ENCODE data around the gene CHN1.

The CHN1 gene

GRCh38 chr2:174929786-174930185, 75.4 kb downstream of the CHN1 start:
- H3K27ac ChIP-seq (ENCODE audit: low read length, poor library complexity, severe bottlenecking), result no peak overlapping the region
- H2BK5ac ChIP-seq (ENCODE audit: low read depth, low read length, poor library complexity, severe bottlenecking), result no peak overlapping the region
- H3K36me3 ChIP-seq (ENCODE audit: control insufficient read depth in 1 of 2, insufficient read depth in 2 of 2, low read depth in 1 of 2, low read length in 2 of 2), result no peaks in the 10 kb centered on the region
- H3K23ac ChIP-seq (ENCODE audit: low read length in 2 of 2), result no peak overlapping the region
- no peak overlapping the region for H4K8ac ChIP-seq (ENCODE audit: low read length)
- no peaks in the 10 kb centered on the region for H3K27me3 ChIP-seq (ENCODE audit: control insufficient read depth in 1 of 2, insufficient read depth in 1 of 2, low read length in 2 of 2)
- peaks cover 2% of the 10 kb centered on the region for H3K4me1 ChIP-seq (ENCODE audit: control insufficient read depth, insufficient read depth, low read depth, low read length)
- no peak overlapping the region for H2BK15ac ChIP-seq (ENCODE audit: low read depth, poor library complexity, severe bottlenecking)
- no peak overlapping the region for H2BK120ac ChIP-seq (ENCODE audit: low read depth, low read length)
- no peak overlapping the region for H2AK5ac ChIP-seq (ENCODE audit: low read length, severe bottlenecking)
- no peak overlapping the region for H3K9ac ChIP-seq (ENCODE audit: low read length)
- H3K9me3 ChIP-seq (ENCODE audit: control insufficient read depth, low read length), result peaks cover 14% of the 10 kb centered on the region
- no peak overlapping the region for H3K4ac ChIP-seq (ENCODE audit: low read depth in 1 of 2, low read length in 2 of 2)
- H3K4me3 ChIP-seq (ENCODE audit: insufficient read depth in 1 of 2, low read depth in 1 of 2, low read length in 2 of 2), result no peak overlapping the region
- no peak for DNase-seq
- no peak overlapping the region for H3K4me2 ChIP-seq (ENCODE audit: low read length, poor library complexity, severe bottlenecking)
- no peak overlapping the region for H4K91ac ChIP-seq (ENCODE audit: low read length)
- H3K14ac ChIP-seq (ENCODE audit: low read length in 2 of 2), result no peak overlapping the region
- no peak overlapping the region for H2BK12ac ChIP-seq (ENCODE audit: low read length in 2 of 2)
- no peak overlapping the region for H3K18ac ChIP-seq (ENCODE audit: low read depth in 1 of 2, low read length in 2 of 2)
- WGBS, result 77% methylated on average over 3 of the region's 4 CpGs
- H2AFZ ChIP-seq (ENCODE audit: low read depth, low read length), result no peak overlapping the region
- no peaks in the 10 kb centered on the region for H3K79me1 ChIP-seq (replicated peaks; ENCODE audit: low read length, poor library complexity, severe bottlenecking)

GRCh38 chr2:174925046-174925784, 80.0 kb downstream of the CHN1 start:
- no peaks in the 10 kb centered on the region for H3K79me1 ChIP-seq (replicated peaks; ENCODE audit: low read length, poor library complexity, severe bottlenecking)

GRCh38 chr2:174924061-174924693, 81.0 kb downstream of the CHN1 start:
- no peaks in the 10 kb centered on the region for H3K79me1 ChIP-seq (replicated peaks; ENCODE audit: low read length, poor library complexity, severe bottlenecking)
- no peaks in the 10 kb centered on the region for H3K36me3 ChIP-seq (ENCODE audit: control insufficient read depth in 1 of 2, insufficient read depth in 2 of 2, low read depth in 1 of 2, low read length in 2 of 2)
- H2AK5ac ChIP-seq (ENCODE audit: low read length, severe bottlenecking), result no peak overlapping the region
- H2BK12ac ChIP-seq (ENCODE audit: low read length in 2 of 2), result no peak overlapping the region
- H3K27ac ChIP-seq (ENCODE audit: low read length, poor library complexity, severe bottlenecking), result no peak overlapping the region
- no peaks in the 10 kb centered on the region for H3K27me3 ChIP-seq (ENCODE audit: control insufficient read depth in 1 of 2, insufficient read depth in 1 of 2, low read length in 2 of 2)
- no peaks in the 10 kb centered on the region for H3K4me1 ChIP-seq (ENCODE audit: control insufficient read depth, insufficient read depth, low read depth, low read length)
- DNase-seq, result no peak
- no peak overlapping the region for H4K8ac ChIP-seq (ENCODE audit: low read length)
- H3K18ac ChIP-seq (ENCODE audit: low read depth in 1 of 2, low read length in 2 of 2), result no peak overlapping the region
- H2BK15ac ChIP-seq (ENCODE audit: low read depth, poor library complexity, severe bottlenecking), result no peak overlapping the region
- H3K14ac ChIP-seq (ENCODE audit: low read length in 2 of 2), result no peak overlapping the region
- H2AFZ ChIP-seq (ENCODE audit: low read depth, low read length), result no peak overlapping the region
- H2BK5ac ChIP-seq (ENCODE audit: low read depth, low read length, poor library complexity, severe bottlenecking), result no peak overlapping the region
- no peak overlapping the region for H3K23ac ChIP-seq (ENCODE audit: low read length in 2 of 2)
- no peak overlapping the region for H3K4me2 ChIP-seq (ENCODE audit: low read length, poor library complexity, severe bottlenecking)
- no peaks in the 10 kb centered on the region for H3K9me3 ChIP-seq (ENCODE audit: control insufficient read depth, low read length)
- no peak overlapping the region for H3K9ac ChIP-seq (ENCODE audit: low read length)
- H3K4me3 ChIP-seq (ENCODE audit: insufficient read depth in 1 of 2, low read depth in 1 of 2, low read length in 2 of 2), result no peak overlapping the region
- H4K91ac ChIP-seq (ENCODE audit: low read length), result no peak overlapping the region
- no peak overlapping the region for H3K4ac ChIP-seq (ENCODE audit: low read depth in 1 of 2, low read length in 2 of 2)
- H2BK120ac ChIP-seq (ENCODE audit: low read depth, low read length), result no peak overlapping the region

More at GRCh38 chr2:174925046-174925784, 80.0 kb downstream of the CHN1 start:
- Histone ChIP-seq H2BK12ac (ENCODE audit: low read length in 2 of 2) (no peak overlapping the region), H2BK120ac (ENCODE audit: low read depth, low read length) (no peak overlapping the region), H3K14ac (ENCODE audit: low read length in 2 of 2) (no peak overlapping the region), H3K18ac (ENCODE audit: low read depth in 1 of 2, low read length in 2 of 2) (no peak overlapping the region), H3K4ac (ENCODE audit: low read depth in 1 of 2, low read length in 2 of 2) (no peak overlapping the region), H2BK15ac (ENCODE audit: low read depth, poor library complexity, severe bottlenecking) (no peak overlapping the region), H3K36me3 (ENCODE audit: control insufficient read depth in 1 of 2, insufficient read depth in 2 of 2, low read depth in 1 of 2, low read length in 2 of 2) (no peaks in the 10 kb centered on the region), H3K9ac (ENCODE audit: low read length) (no peak overlapping the region), H3K23ac (ENCODE audit: low read length in 2 of 2) (no peak overlapping the region), H2AFZ (ENCODE audit: low read depth, low read length) (no peak overlapping the region), H2AK5ac (ENCODE audit: low read length, severe bottlenecking) (no peak overlapping the region), H3K4me2 (ENCODE audit: low read length, poor library complexity, severe bottlenecking) (no peak overlapping the region), H4K91ac (ENCODE audit: low read length) (no peak overlapping the region), H3K27me3 (ENCODE audit: control insufficient read depth in 1 of 2, insufficient read depth in 1 of 2, low read length in 2 of 2) (no peaks in the 10 kb centered on the region), H4K8ac (ENCODE audit: low read length) (no peak overlapping the region), H2BK5ac (ENCODE audit: low read depth, low read length, poor library complexity, severe bottlenecking) (no peak overlapping the region), H3K27ac (ENCODE audit: low read length, poor library complexity, severe bottlenecking) (no peak overlapping the region), H3K4me3 (ENCODE audit: insufficient read depth in 1 of 2, low read depth in 1 of 2, low read length in 2 of 2) (no peak overlapping the region), H3K4me1 (ENCODE audit: control insufficient read depth, insufficient read depth, low read depth, low read length) (no peaks in the 10 kb centered on the region), H3K9me3 (ENCODE audit: control insufficient read depth, low read length) (no peaks in the 10 kb centered on the region)
- DNase-seq, result no peak
- 93% methylated on average over 3 of the region's 3 CpGs for WGBS

DNA sequence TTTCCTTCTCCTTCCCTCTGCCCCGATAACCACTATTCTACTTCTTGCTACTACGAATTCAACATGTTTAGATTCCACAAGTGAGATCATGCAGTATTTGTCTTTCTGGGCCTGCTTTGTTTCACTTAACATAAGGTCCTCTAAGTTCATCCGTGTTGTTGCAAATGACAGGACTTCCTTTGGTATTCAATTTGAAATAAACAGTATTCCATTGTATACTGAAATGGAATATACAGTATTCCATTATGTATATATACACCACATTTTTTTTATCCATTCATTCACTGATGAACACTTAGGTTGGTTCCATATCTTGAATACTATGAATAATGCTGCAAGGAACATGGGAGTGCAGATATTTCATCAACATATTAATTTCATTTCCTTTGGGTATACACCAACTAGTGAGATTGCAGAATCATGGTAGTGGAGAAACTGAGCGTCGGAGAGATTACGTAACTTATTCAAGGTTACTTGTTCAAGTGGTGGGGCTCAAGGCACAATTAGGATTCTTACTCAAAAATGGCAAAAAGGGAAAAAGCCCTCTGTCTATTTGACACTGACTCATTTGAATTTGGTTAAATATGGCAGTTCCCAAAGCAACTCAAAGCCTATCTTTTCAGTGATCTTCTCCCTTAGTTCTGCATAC, 85.1 kb downstream of the CHN1 start:
- Histone ChIP-seq H4K91ac (ENCODE audit: low read length) (no peak overlapping the region), H2BK15ac (ENCODE audit: low read depth, poor library complexity, severe bottlenecking) (no peak overlapping the region), H3K23ac (ENCODE audit: low read length in 2 of 2) (no peak overlapping the region), H3K27me3 (ENCODE audit: control insufficient read depth in 1 of 2, insufficient read depth in 1 of 2, low read length in 2 of 2) (no peaks in the 10 kb centered on the region), H3K79me1 (replicated peaks; ENCODE audit: low read length, poor library complexity, severe bottlenecking) (no peaks in the 10 kb centered on the region), H2AFZ (ENCODE audit: low read depth, low read length) (no peak overlapping the region), H4K8ac (ENCODE audit: low read length) (no peak overlapping the region), H3K4me3 (ENCODE audit: insufficient read depth in 1 of 2, low read depth in 1 of 2, low read length in 2 of 2) (no peak overlapping the region), H3K4ac (ENCODE audit: low read depth in 1 of 2, low read length in 2 of 2) (no peak overlapping the region), H2BK5ac (ENCODE audit: low read depth, low read length, poor library complexity, severe bottlenecking) (no peak overlapping the region), H2BK12ac (ENCODE audit: low read length in 2 of 2) (no peak overlapping the region), H2BK120ac (ENCODE audit: low read depth, low read length) (no peak overlapping the region), H3K4me2 (ENCODE audit: low read length, poor library complexity, severe bottlenecking) (no peak overlapping the region), H3K36me3 (ENCODE audit: control insufficient read depth in 1 of 2, insufficient read depth in 2 of 2, low read depth in 1 of 2, low read length in 2 of 2) (no peaks in the 10 kb centered on the region), H3K4me1 (ENCODE audit: control insufficient read depth, insufficient read depth, low read depth, low read length) (no peaks in the 10 kb centered on the region), H2AK5ac (ENCODE audit: low read length, severe bottlenecking) (no peak overlapping the region), H3K27ac (ENCODE audit: low read length, poor library complexity, severe bottlenecking) (no peak overlapping the region), H3K9me3 (ENCODE audit: control insufficient read depth, low read length) (no peaks in the 10 kb centered on the region), H3K9ac (ENCODE audit: low read length) (no peak overlapping the region), H3K18ac (ENCODE audit: low read depth in 1 of 2, low read length in 2 of 2) (no peak overlapping the region), H3K14ac (ENCODE audit: low read length in 2 of 2) (no peak overlapping the region)
- WGBS, result 80% methylated on average over 5 of the region's 6 CpGs
- DNase-seq, result peak; percentile 58
